H9 (cell line): Measurements from ENCODE around the gene STX8. TPM values are rescaled to one million over a fixed set of nuclear protein-coding genes. Genes with fewer than 3 reads are reported as not detected.

Source experiments
- DNase-seq: peaks from one replicate; pipeline ENCODE4 v3.0.0-alpha.2; 2017
- H2AFZ ChIP-seq: one replicate; pipeline ENCODE4 v1.6.1; 2013; ENCODE audit warnings: mild to moderate bottlenecking, low read length, control low read depth, moderate library complexity
- H2AK5ac ChIP-seq: 2 replicates; pipeline ENCODE4 v1.6.1; 2013; ENCODE audit warnings: low read length, control low read depth, mixed read lengths; ENCODE audit not compliant: insufficient read length
- H2BK120ac ChIP-seq: one replicate; pipeline ENCODE4 v1.6.1; 2013; ENCODE audit warnings: low read depth, mild to moderate bottlenecking, low read length, control low read depth, inconsistent platforms; ENCODE audit not compliant: poor library complexity, severe bottlenecking
- H2BK12ac ChIP-seq: 2 replicates; pipeline ENCODE4 v1.6.1; 2013; ENCODE audit warnings: low read length, control low read depth, mixed read lengths, low read depth; ENCODE audit not compliant: insufficient read length
- H2BK15ac ChIP-seq: 2 replicates; pipeline ENCODE4 v1.6.1; 2013; ENCODE audit warnings: low read depth, low read length, control low read depth
- H2BK20ac ChIP-seq: one replicate; pipeline ENCODE4 v1.6.1; 2013; ENCODE audit warnings: low read depth, mild to moderate bottlenecking, low read length, control low read depth, inconsistent platforms; ENCODE audit not compliant: poor library complexity, severe bottlenecking
- H2BK5ac ChIP-seq: 2 replicates; pipeline ENCODE4 v1.6.1; 2013; ENCODE audit warnings: low read length, control low read depth, mixed read lengths; ENCODE audit not compliant: insufficient read length
- H3K14ac ChIP-seq: 2 replicates; pipeline ENCODE4 v1.6.1; 2013; ENCODE audit warnings: low read length, control low read depth; ENCODE audit not compliant: insufficient read depth
- H3K18ac ChIP-seq: 2 replicates; pipeline ENCODE4 v1.6.1; 2013; ENCODE audit warnings: low read depth, mild to moderate bottlenecking, mixed read lengths, low read length, control low read depth; ENCODE audit not compliant: insufficient read length
- H3K23ac ChIP-seq: 2 replicates; pipeline ENCODE4 v1.6.1; 2013; ENCODE audit warnings: low read length, control low read depth, mixed read lengths, low read depth; ENCODE audit not compliant: insufficient read length
- H3K23me2 ChIP-seq: 2 replicates; pipeline ENCODE4 v1.6.1; 2013; ENCODE audit warnings: low read depth, mild to moderate bottlenecking, mixed read lengths, low read length, control low read depth; ENCODE audit not compliant: insufficient read length, poor library complexity, severe bottlenecking
- H3K27ac ChIP-seq: 2 replicates; pipeline ENCODE4 v1.5.1; 2013; ENCODE audit warnings: low read length, control low read depth, mixed read lengths, low read depth; ENCODE audit not compliant: insufficient read length
- H3K27me3 ChIP-seq: 2 replicates; pipeline ENCODE4 v1.6.1; 2013; ENCODE audit warnings: low read length, control low read depth, inconsistent platforms; ENCODE audit not compliant: insufficient read depth
- H3K4ac ChIP-seq: 2 replicates; pipeline ENCODE4 v1.6.1; 2013; ENCODE audit warnings: low read depth, mild to moderate bottlenecking, control low read depth, inconsistent platforms, low read length, moderate library complexity
- H3K4me1 ChIP-seq: 2 replicates; pipeline ENCODE4 v1.6.1; 2013; ENCODE audit warnings: low read length, control low read depth, inconsistent platforms; ENCODE audit not compliant: insufficient read depth
- H3K4me2 ChIP-seq: 2 replicates; pipeline ENCODE4 v1.6.1; 2013; ENCODE audit warnings: low read length, control low read depth, mixed read lengths; ENCODE audit not compliant: insufficient read length, insufficient read depth
- H3K56ac ChIP-seq: 2 replicates; pipeline ENCODE4 v1.6.1; 2013; ENCODE audit warnings: low read depth, mild to moderate bottlenecking, mixed read lengths, low read length, control low read depth; ENCODE audit not compliant: insufficient read length
- H3K79me1 ChIP-seq: 2 replicates; pipeline ENCODE4 v1.6.1; 2013; ENCODE audit warnings: low read depth, mild to moderate bottlenecking, moderate library complexity, low read length, control low read depth, inconsistent platforms; ENCODE audit not compliant: insufficient read depth, poor library complexity, severe bottlenecking
- H3K79me2 ChIP-seq: 2 replicates; pipeline ENCODE4 v1.6.1; 2013; ENCODE audit warnings: low read length, control low read depth, inconsistent platforms; ENCODE audit not compliant: insufficient read depth
- H3K9ac ChIP-seq: 2 replicates; pipeline ENCODE4 v1.6.1; 2013; ENCODE audit warnings: low read length, control low read depth, mixed read lengths; ENCODE audit not compliant: insufficient read length; ENCODE audit errors: extremely low read depth
- H3K9me3 ChIP-seq: one replicate; pipeline ENCODE4 v1.6.1; 2013; ENCODE audit warnings: low read depth, low read length, inconsistent platforms; ENCODE audit not compliant: control insufficient read depth
- H3T11ph ChIP-seq: one replicate; pipeline ENCODE4 v1.6.1; 2013; ENCODE audit warnings: mild to moderate bottlenecking, low read length, control low read depth, inconsistent platforms
- H4K20me1 ChIP-seq: one replicate; pipeline ENCODE4 v1.6.1; 2013; ENCODE audit not compliant: control insufficient read depth, insufficient read length, insufficient read depth
- H4K5ac ChIP-seq: 2 replicates; pipeline ENCODE4 v1.6.1; 2013; ENCODE audit warnings: low read depth, mild to moderate bottlenecking, mixed read lengths, low read length, control low read depth; ENCODE audit not compliant: insufficient read length
- H4K8ac ChIP-seq: replicated peaks from 2 replicates; pipeline ENCODE4 v1.6.1; 2013; ENCODE audit warnings: low read length, control low read depth, mixed read lengths, low read depth; ENCODE audit not compliant: insufficient read length
- H4K91ac ChIP-seq: 2 replicates; pipeline ENCODE4 v1.6.1; 2013; ENCODE audit warnings: low read depth, mild to moderate bottlenecking, moderate library complexity, mixed read lengths, low read length, control low read depth; ENCODE audit not compliant: insufficient read length
- H3K27ac Mint-ChIP-seq, 3 experiments: 2 replicates in 2 of 3; 3 replicates in 1 of 3; pipeline ENCODE4 v1.8.0; 2020 to 2021; ENCODE audit warnings: mixed read lengths in 3 of 3, mild to moderate bottlenecking in 1 of 3, moderate library complexity in 1 of 3
- H3K27me3 Mint-ChIP-seq: 2 replicates; pipeline ENCODE4 v1.8.0; 2021; ENCODE audit warnings: low read depth, mild to moderate bottlenecking, moderate library complexity, mixed read lengths
- H3K36me3 Mint-ChIP-seq, 3 experiments: 2 replicates in 2 of 3; 3 replicates in 1 of 3; pipeline ENCODE4 v1.8.0; 2020 to 2021; ENCODE audit warnings: low read depth in 3 of 3, mixed read lengths in 3 of 3; ENCODE audit not compliant: insufficient read depth in 1 of 3
- H3K4me1 Mint-ChIP-seq, 2 experiments: 2 replicates each; pipeline ENCODE4 v1.8.0; 2020; ENCODE audit warnings: mixed read lengths in 2 of 2
- H3K4me3 Mint-ChIP-seq, 2 experiments: 2 replicates in 1 of 2; 3 replicates in 1 of 2; pipeline ENCODE4 v1.8.0; 2020 to 2021; ENCODE audit warnings: mild to moderate bottlenecking in 2 of 2, mixed read lengths in 2 of 2, moderate library complexity in 1 of 2
- H3K9me3 Mint-ChIP-seq, 2 experiments: 2 replicates in 1 of 2; 3 replicates in 1 of 2; pipeline ENCODE4 v1.8.0; 2020; ENCODE audit warnings: mild to moderate bottlenecking in 2 of 2, mixed read lengths in 2 of 2, moderate library complexity in 1 of 2
- CTCF ChIP-seq: fragments of 200-600 bp; sonication (generic); conservative IDR thresholded peaks from 3 replicates; pipeline ENCODE4 v1.8.0; 2021; ENCODE audit warnings: antibody characterized with exemption, mild to moderate bottlenecking
- WGBS: extraction: QIAGEN DNeasy Blood & Tissue Kit; methylation state at CpG from one replicate; pipeline ENCODE4 v1.1.7; 2013; ENCODE audit warnings: missing lambda C conversion rate, low lambda C conversion rate, mixed read lengths; ENCODE audit not compliant: insufficient read length; ENCODE audit errors: extremely low coverage; 5-methylcytosine and 5-hydroxymethylcytosine counted together
- total RNA-seq: library from RNA; stranded (reverse); gene quantifications from 2 replicates; pipeline ENCODE4 v1.2.1, GENCODE V29; 2021

Gene STX8
- total RNA-seq, 1 experiment from 2014 or later, result 55.1 TPM

DNA sequence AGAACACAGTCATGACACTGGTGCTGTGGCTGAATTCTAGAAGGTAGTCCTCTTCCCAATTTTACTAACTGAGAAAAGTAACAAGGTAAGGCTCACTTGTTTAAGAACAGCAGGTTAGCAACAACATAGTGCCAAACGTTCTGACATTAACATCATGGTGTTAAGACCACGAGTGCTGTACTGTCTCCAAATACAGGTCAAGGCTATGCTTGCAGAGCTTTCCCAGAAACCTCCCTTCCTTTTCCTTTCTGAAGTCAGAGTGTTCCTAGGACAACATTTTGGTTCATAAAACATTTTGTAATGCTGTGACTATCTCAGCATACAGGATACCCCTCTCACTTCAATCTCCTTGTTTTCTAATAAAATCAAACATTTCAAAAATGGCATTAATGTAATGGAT is 144.0 kb downstream of the STX8 start:
- Histone ChIP-seq H4K20me1 (no peaks in the 10 kb centered on the region), H3K14ac (no peak overlapping the region), H3K27ac (no peak overlapping the region), H2BK15ac (no peak overlapping the region), H3K18ac (no peak overlapping the region), H2BK20ac (no peak overlapping the region), H2AK5ac (no peak overlapping the region), H2BK12ac (no peak overlapping the region), H3K27me3 (no peaks in the 10 kb centered on the region), H2BK120ac (no peak overlapping the region), H3K4ac (no peak overlapping the region), H3K23me2 (no peaks in the 10 kb centered on the region), H4K8ac (no peak overlapping the region), H3K79me1 (no peaks in the 10 kb centered on the region), H3K9ac (no peak overlapping the region), H3K79me2 (no peaks in the 10 kb centered on the region), H3K4me2 (no peak overlapping the region), H2AFZ (no peak overlapping the region), H3T11ph (no peak overlapping the region), H4K5ac (no peak overlapping the region), H4K91ac (no peak overlapping the region), H3K56ac (no peak overlapping the region), H2BK5ac (no peak overlapping the region), H3K23ac (no peak overlapping the region), H3K4me1 (no peaks in the 10 kb centered on the region), H3K9me3 (no peaks in the 10 kb centered on the region)
- peaks cover 2 to 3% of the 10 kb centered on the region in 2 experiments; a peak in 2 of 5 replicates for H3K9me3 Mint-ChIP-seq
- H3K4me1 Mint-ChIP-seq, result peaks cover 5 to 7% of the 10 kb centered on the region in 2 experiments
- no CpG with 5 or more reads among the region's 2 CpGs for WGBS
- no peak overlapping the region for H3K4me3 Mint-ChIP-seq
- H3K27me3 Mint-ChIP-seq, result no peaks in the 10 kb centered on the region
- TF ChIP-seq CTCF, result no peak
- no peaks in the 10 kb centered on the region for H3K36me3 Mint-ChIP-seq
- no peak for DNase-seq
- H3K27ac Mint-ChIP-seq, result no peak overlapping the region
